ENCODE data around the gene L1CAM. TPM values are rescaled to one million over a fixed set of nuclear protein-coding genes. Genes with fewer than 3 reads are reported as not detected.

L1CAM gene
- total and polyA plus RNA-seq, 9 of the 15 experiments (the other 6 are each of a cell fraction or from before 2014, with no cell fraction given): 0.09 to 0.86 (median 0.26) TPM; not detected in 3

- TF ChIP-seq ZBTB26 (CRISPR knock-in tag; IDR thresholded peaks at IDR 0.05) (no peak), MAFG (tag; conservative IDR thresholded peaks at IDR 0.05) (no peak), DIDO1 (tag; IDR thresholded peaks at IDR 0.05; ENCODE audit: low read depth) (no peak), ZNF212 (CRISPR knock-in tag; IDR thresholded peaks at IDR 0.05) (no peak), DACH1 (IDR thresholded peaks at IDR 0.05; ENCODE audit: partially characterized antibody) (no peak), POLR2A (conservative IDR thresholded peaks at IDR 0.05) (no peak), FOXJ2 (tag; IDR thresholded peaks at IDR 0.05) (peak; percentile 67), REST (IDR thresholded peaks at IDR 0.05; ENCODE audit: borderline replicate concordance) (no peak), REST (CRISPR knock-in tag; IDR thresholded peaks at IDR 0.05; ENCODE audit: low read depth) (no peak), SNIP1 (IDR thresholded peaks at IDR 0.05; ENCODE audit: low read depth) (no peak), ARID1B (IDR thresholded peaks at IDR 0.05) (peak; percentile 99), POLR2H (tag; IDR thresholded peaks at IDR 0.05; ENCODE audit: low read depth) (no peak), MYC (IDR thresholded peaks at IDR 0.05; ENCODE audit: low read depth, low read length) (peak; percentile 55), MYC (CRISPR knock-in tag; IDR thresholded peaks at IDR 0.05; ENCODE audit: borderline replicate concordance, low read depth) (no peak)
- TF ChIP-seq, protein P1, sequence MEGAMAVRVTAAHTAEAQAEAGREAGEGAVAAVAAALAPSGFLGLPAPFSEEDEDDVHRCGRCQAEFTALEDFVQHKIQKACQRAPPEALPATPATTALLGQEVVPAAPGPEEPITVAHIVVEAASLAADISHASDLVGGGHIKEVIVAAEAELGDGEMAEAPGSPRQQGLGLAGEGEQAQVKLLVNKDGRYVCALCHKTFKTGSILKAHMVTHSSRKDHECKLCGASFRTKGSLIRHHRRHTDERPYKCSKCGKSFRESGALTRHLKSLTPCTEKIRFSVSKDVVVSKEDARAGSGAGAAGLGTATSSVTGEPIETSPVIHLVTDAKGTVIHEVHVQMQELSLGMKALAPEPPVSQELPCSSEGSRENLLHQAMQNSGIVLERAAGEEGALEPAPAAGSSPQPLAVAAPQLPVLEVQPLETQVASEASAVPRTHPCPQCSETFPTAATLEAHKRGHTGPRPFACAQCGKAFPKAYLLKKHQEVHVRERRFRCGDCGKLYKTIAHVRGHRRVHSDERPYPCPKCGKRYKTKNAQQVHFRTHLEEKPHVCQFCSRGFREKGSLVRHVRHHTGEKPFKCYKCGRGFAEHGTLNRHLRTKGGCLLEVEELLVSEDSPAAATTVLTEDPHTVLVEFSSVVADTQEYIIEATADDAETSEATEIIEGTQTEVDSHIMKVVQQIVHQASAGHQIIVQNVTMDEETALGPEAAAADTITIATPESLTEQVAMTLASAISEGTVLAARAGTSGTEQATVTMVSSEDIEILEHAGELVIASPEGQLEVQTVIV (CRISPR knock-in tag; IDR thresholded peaks at IDR 0.05; ENCODE audit: borderline replicate concordance): no peak
- TF ChIP-seq, protein P2, sequence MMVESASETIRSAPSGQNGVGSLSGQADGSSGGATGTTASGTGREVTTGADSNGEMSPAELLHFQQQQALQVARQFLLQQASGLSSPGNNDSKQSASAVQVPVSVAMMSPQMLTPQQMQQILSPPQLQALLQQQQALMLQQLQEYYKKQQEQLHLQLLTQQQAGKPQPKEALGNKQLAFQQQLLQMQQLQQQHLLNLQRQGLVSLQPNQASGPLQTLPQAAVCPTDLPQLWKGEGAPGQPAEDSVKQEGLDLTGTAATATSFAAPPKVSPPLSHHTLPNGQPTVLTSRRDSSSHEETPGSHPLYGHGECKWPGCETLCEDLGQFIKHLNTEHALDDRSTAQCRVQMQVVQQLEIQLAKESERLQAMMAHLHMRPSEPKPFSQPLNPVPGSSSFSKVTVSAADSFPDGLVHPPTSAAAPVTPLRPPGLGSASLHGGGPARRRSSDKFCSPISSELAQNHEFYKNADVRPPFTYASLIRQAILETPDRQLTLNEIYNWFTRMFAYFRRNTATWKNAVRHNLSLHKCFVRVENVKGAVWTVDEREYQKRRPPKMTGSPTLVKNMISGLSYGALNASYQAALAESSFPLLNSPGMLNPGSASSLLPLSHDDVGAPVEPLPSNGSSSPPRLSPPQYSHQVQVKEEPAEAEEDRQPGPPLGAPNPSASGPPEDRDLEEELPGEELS (CRISPR knock-in tag; IDR thresholded peaks at IDR 0.05; ENCODE audit: borderline replicate concordance): no peak
These were observed 11.9 kb upstream of the L1CAM start (continued) for GRCh38 chrX:153897899-153898298.

Data from K562 (cell line).